HUES64 (cell line): ENCODE results near the gene FIZ1.

Source experiments
- H3K27ac ChIP-seq: 2 replicates; pipeline ENCODE4 v1.7.0; 2013; ENCODE audit warnings: low read depth, low read length, inconsistent platforms
- H3K27me3 ChIP-seq: 2 replicates; pipeline ENCODE4 v1.6.1; 2013; ENCODE audit warnings: mild to moderate bottlenecking, low read length; ENCODE audit not compliant: insufficient read depth
- H3K36me3 ChIP-seq: 2 replicates; pipeline ENCODE4 v1.6.1; 2013; ENCODE audit warnings: mild to moderate bottlenecking, low read length; ENCODE audit not compliant: insufficient read depth
- H3K4me1 ChIP-seq: 2 replicates; pipeline ENCODE4 v1.6.1; 2013; ENCODE audit warnings: mild to moderate bottlenecking, low read length, moderate library complexity; ENCODE audit not compliant: insufficient read depth
- H3K4me3 ChIP-seq: 2 replicates; pipeline ENCODE4 v1.5.1; 2013; ENCODE audit warnings: mild to moderate bottlenecking, low read length, moderate library complexity
- H3K9ac ChIP-seq: 2 replicates; pipeline ENCODE4 v1.6.1; 2013; ENCODE audit warnings: mild to moderate bottlenecking, low read depth, low read length
- H3K9me3 ChIP-seq: 2 replicates; pipeline ENCODE4 v1.6.1; 2013; ENCODE audit warnings: low read depth, low read length; ENCODE audit not compliant: insufficient read depth
- WGBS: fragments of 150-250, 120-280 bp; methylation state at CpG from one replicate; pipeline ENCODE4 v1.1.7; 2013; ENCODE audit warnings: missing lambda C conversion rate; 5-methylcytosine and 5-hydroxymethylcytosine counted together

The FIZ1 gene

DNA sequence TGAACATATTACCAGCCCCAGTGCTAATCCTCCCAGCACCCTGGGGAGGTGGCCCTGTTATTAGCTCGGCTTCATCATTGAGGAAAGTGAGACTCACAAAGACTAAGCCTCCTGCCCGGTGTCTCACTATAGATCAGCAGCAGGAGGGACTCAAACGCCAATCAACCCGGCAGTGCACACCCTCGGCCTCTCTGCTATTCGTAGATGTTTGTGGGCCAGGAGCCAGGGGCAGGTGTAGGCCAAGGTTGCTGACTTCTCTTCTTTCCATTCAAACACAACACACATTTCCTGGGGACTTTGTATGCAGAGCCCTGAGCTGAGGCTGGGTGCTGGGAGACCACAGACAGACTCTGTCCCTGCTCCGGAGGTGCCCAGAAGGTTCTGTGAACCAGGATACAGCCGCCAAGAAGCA, 44.6 kb downstream of the FIZ1 start:
- WGBS: 81% methylated on average over 8 of the region's 8 CpGs

DNA sequence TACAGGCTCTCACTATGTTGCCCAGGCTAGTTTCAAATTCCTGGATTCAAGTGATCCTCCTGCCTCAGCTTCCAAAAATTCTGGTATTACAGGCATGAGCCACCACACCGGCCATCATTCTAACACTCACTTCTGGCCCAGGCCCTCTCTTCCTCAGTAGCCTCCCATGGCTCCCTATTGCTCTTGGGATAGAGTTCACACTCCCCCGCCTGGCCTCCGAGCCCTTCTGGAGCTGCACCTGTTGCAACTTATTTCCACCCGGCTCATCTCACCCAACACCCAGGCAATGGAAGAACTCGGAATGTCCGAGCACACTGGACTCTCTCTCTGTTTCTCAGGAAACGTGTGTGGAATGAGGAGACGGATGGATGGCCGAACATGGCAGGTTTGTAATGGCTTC, 45.0 kb downstream of the FIZ1 start:
- WGBS: 94% methylated on average over 9 of the region's 9 CpGs
- Histone ChIP-seq H3K27me3 (no peaks in the 10 kb centered on the region), H3K9me3 (no peaks in the 10 kb centered on the region), H3K9ac (no peak overlapping the region), H3K27ac (no peak overlapping the region), H3K4me3 (no peak overlapping the region), H3K36me3 (no peaks in the 10 kb centered on the region), H3K4me1 (peaks cover 30% of the 10 kb centered on the region)

More for the DNA sequence above, 44.6 kb downstream of the FIZ1 start:
- H3K36me3 ChIP-seq: no peaks in the 10 kb centered on the region
- no peak overlapping the region for H3K27ac ChIP-seq
- H3K9me3 ChIP-seq: no peaks in the 10 kb centered on the region
- no peak overlapping the region for H3K9ac ChIP-seq
- no peaks in the 10 kb centered on the region for H3K27me3 ChIP-seq
- H3K4me1 ChIP-seq: peaks cover 30% of the 10 kb centered on the region
- no peak overlapping the region for H3K4me3 ChIP-seq

DNA sequence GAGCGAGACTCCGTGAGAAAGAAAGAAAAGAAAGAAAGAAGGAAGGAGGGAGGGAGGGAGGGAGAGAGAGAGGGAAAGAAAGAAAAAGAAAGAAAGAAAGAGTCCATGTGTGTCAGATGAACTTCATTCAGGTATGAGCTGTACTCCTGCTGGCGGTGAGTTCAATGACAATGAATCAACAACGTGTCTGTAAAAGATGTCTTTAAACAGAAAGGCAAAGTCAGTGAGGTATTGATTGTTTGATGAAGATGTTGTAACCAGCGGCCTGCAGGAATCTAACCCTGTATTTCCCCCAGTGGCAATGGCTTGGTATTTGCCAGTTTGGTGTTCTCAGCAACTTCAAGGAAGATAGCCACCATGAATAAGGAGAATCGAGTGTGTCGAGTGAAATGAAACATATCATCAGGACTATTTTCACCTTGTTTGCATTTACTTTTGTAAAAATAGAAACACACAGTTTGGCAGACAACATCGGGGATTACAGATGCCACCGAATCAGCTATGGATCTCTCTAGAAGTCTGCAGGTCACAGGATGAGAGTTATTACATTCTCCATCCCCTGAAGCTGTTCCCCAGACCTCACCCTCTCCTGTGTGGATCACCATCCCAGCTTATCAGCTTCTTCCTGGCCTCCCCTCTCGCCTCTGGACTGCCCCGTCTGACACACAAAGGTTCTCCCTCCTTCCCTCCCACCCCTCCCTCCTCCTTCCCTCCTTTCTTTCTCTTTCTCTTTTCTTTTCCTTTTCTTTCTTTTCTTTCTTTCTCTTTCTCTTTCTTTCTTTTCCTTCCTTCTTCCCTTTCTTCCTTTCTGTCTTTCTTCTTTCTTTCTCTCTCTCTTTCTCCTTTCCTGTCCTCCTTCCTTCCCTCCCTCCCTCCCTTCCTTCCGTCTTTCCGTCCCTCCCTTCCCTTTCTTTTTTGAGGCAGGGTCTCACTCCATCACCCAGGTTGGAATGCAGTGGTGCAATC, 45.8 kb downstream of the FIZ1 start:
- Histone ChIP-seq H3K27me3 (no peaks in the 10 kb centered on the region), H3K27ac (no peak overlapping the region), H3K9me3 (no peaks in the 10 kb centered on the region), H3K9ac (no peak overlapping the region), H3K4me1 (peaks cover 30% of the 10 kb centered on the region), H3K36me3 (no peaks in the 10 kb centered on the region), H3K4me3 (no peak overlapping the region)
- WGBS: 51% methylated on average over 13 of the region's 13 CpGs

DNA sequence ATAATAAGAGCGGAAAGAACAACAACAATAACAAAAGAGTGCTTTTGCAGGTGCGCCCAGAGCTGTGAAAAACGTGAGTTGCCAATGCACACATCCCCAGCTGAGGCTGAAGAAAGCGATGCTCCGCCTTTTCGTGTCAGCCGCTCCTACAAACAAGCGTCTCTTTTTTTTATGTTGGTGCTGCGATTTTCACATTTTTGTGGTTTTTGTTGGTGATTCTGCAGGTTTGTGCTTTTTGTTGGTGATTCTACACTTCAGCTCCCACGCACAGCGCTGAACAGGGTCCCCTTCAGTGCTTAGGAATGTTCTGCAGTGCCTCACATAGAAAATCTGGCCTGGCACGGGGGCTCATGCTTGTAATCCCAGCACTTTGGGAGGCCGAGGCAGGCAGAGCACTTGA, 46.7 kb downstream of the FIZ1 start:
- Histone ChIP-seq H3K4me3 (no peak overlapping the region), H3K27me3 (no peaks in the 10 kb centered on the region), H3K9ac (no peak overlapping the region), H3K36me3 (no peaks in the 10 kb centered on the region), H3K27ac (no peak overlapping the region), H3K9me3 (no peaks in the 10 kb centered on the region), H3K4me1 (peaks cover 31% of the 10 kb centered on the region)
- 36% methylated on average over 13 of the region's 13 CpGs for WGBS

DNA sequence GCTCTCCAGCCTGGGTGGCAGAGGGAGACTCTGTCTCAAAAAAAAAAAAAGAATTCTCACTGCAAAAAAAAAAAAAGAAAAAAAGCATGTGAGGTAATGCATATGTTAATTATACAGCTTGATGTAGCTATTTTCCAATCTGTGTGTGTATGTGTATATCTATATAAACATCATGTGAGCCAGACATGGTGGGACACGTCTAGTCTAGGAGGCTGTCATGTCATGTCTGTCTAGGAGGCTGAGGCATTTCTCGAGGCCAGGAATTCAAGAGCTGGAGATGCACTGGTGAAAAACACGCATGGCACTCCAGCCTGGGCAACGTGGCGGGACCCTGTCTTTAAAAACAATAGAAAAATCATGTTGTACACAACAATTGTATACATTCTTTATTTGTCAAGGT, 47.1 kb downstream of the FIZ1 start:
- Histone ChIP-seq H3K4me1 (peaks cover 35% of the 10 kb centered on the region), H3K27me3 (no peaks in the 10 kb centered on the region), H3K27ac (no peak overlapping the region), H3K4me3 (no peak overlapping the region), H3K9me3 (no peaks in the 10 kb centered on the region), H3K9ac (no peak overlapping the region), H3K36me3 (no peaks in the 10 kb centered on the region)
- 71% methylated on average over 5 of the region's 5 CpGs for WGBS

DNA sequence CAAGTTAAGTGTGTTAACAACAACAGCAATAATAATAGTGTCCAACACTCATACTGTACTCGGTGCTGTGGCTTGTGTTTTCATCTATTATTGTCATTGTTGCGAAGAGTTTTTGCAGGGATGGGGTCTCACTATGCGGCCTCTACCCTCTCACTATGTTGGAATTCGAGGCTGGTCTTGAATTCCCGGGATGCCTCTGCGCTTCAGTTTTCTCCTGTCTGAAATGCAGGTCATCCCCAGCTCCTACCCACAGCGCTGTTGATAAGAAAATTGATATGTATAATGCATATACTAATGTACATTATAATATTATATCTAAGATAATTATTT, 49.0 kb downstream of the FIZ1 start:
- Histone ChIP-seq H3K27me3 (no peaks in the 10 kb centered on the region), H3K9me3 (no peaks in the 10 kb centered on the region), H3K4me3 (peak overlapping the region; percentile 62), H3K36me3 (no peaks in the 10 kb centered on the region), H3K27ac (peak overlapping the region; percentile 87), H3K4me1 (peaks cover 50% of the 10 kb centered on the region), H3K9ac (peak overlapping the region; percentile 73)
- WGBS: 5% methylated on average over 5 of the region's 7 CpGs

DNA sequence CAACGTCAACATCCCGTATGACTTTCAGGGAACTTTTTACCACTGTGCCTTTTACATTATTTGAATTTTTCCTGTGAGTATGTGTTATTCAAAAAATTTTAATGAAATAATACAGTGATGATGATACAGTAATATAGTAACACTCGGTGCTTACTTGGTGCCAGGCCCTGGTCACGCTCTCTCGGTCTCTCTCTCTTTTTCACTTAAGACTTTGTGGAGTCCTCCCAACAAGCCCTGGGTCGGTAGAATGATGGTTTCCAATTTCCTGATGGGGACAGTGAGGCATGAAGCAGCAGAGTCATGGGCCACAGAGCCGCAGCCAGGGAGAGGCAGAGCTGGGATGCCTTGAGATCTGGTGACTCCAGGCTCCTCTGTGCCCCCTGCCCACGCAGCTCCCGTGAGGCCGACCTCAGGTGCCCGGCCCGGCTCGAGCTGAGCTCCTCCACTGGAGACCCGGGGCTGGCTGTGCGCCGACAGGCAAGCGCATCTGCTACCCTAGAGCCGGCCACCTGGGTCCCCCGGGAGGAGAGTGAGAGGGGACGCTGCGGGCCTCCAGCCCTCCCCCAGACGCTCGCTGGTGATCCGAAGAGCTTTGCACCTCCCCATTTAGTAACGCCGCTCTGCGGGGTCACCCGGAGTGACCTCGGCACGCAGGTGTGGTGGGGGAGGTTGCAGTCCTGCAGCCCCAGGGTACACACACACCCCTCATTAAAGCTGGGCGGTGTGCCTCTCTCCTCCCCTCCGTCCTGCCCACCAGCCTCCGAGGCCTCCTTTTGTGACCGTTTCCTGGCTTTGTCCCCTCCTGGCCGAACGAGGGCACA, 49.6 kb downstream of the FIZ1 start:
- Histone ChIP-seq H3K27me3 (no peaks in the 10 kb centered on the region), H3K9ac (peak overlapping the region; percentile 73), H3K36me3 (no peaks in the 10 kb centered on the region), H3K27ac (peak overlapping the region; percentile 87), H3K9me3 (no peaks in the 10 kb centered on the region), H3K4me1 (peaks cover 46% of the 10 kb centered on the region), H3K4me3 (peak overlapping the region; percentile 62)
- WGBS: 11% methylated on average over 30 of the region's 36 CpGs

DNA sequence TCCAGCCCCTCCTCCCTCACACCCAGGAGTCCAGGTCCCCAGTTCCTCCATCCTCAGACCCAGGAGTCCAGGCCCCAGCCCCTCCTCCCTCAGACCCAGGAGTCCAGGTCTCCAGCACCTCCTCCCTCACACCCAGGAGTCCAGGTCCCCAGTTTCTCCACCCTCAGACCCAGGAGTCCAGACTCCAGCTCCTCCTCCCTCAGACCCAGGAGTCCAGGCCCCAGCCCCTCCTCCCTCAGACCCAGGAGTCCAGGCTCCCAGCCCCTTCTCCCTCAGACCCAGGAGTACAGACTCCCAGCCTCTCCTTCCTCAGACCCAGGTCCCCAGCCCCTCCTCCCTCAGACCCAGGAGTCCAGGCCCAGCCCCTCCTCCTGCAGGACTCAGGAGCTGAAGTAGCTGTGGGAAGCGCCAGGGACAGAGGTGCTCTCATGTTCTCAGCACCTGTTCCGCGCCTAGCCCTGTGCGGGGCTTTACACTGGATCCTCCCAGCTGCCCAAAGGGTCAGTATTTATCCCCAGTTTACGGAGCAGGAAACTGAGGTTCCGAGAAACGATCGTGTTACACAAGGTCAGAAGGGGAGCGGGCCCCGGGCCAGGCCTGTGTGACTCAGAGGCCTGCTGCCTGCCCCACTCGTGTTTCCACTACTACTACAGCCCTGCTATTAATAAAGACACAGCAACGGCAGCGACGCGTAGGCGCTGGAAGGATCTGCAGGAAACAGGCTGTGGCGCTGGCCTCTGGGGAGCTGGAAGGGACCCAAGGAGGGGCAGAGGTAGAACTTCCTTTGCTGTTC, 52.3 kb downstream of the FIZ1 start:
- Histone ChIP-seq H3K36me3 (no peaks in the 10 kb centered on the region), H3K4me3 (no peak overlapping the region), H3K9ac (no peak overlapping the region), H3K4me1 (peaks cover 29% of the 10 kb centered on the region; the same call in 1 of the 2 replicates), H3K27me3 (no peaks in the 10 kb centered on the region; the same call in 1 of the 2 replicates), H3K27ac (no peak overlapping the region), H3K9me3 (no peaks in the 10 kb centered on the region)
- 79% methylated on average over 17 of the region's 17 CpGs for WGBS

DNA sequence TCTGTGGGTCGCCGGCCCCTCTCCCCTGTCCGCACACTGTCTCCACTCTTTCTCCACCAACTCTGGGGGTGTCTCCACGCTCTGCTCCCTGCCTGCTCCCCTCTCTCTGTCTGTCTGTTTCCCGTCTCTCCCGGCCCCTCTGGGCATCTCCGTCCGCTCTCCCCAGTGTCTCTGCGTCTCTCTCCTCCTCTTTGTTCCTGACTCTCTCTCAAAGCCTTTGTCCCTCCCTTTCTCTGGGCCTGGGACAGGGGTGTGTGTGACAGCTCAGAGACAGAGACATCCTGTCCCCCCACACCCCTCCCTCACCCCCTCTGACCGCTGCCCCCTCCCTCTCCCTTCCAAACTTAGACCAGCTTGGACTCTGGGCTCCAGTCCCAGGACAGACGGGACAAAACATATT, 53.3 kb downstream of the FIZ1 start:
- H3K4me1 ChIP-seq: peaks cover 29% of the 10 kb centered on the region; the same call in 1 of the 2 replicates
- H3K27me3 ChIP-seq: no peaks in the 10 kb centered on the region; the same call in 1 of the 2 replicates
- H3K4me3 ChIP-seq: no peak overlapping the region
- H3K27ac ChIP-seq: no peak overlapping the region
- peak overlapping the region; percentile 21; the same call in 1 of the 2 replicates for H3K9ac ChIP-seq
- WGBS: 77% methylated on average over 10 of the region's 11 CpGs
- H3K36me3 ChIP-seq: no peaks in the 10 kb centered on the region
- no peaks in the 10 kb centered on the region for H3K9me3 ChIP-seq

DNA sequence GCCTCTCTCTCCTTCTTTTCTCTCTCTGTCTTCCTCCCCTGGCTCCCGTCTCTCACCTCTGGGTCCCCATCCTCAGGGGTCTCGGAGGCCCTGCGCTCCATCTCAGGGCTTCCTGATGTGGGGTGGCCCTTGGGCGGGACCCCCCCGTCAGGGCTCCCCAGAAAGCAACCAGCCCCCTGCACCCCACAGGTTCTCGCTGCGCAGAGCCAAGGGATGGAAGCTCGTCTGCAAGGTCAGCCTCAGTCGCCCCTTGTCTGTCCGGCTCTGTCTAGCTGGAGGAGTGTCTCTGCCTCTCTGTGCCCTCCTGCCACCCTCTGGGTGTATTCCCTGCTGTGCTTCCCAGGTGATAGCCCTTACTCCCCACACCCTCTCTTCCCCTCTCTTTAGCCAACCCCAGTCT, 53.9 kb downstream of the FIZ1 start, which contains the start of gene SBK3:
Gene SBK3 (minus strand): TSS at position 101 of the 400 bp plus-strand sequence. CDS start 0 bp downstream, at position 101.
- H3K36me3 ChIP-seq: no peaks in the 10 kb centered on the region
- H3K4me3 ChIP-seq: no peak within 1 kb of the TSS
- WGBS: 88% methylated on average over 10 of the region's 10 CpGs
- H3K27me3 ChIP-seq: no peaks in the 10 kb centered on the region; the same call in 1 of the 2 replicates
- no peaks in the 10 kb centered on the region for H3K9me3 ChIP-seq
- H3K9ac ChIP-seq: peak within 1 kb of the TSS; percentile 21; the same call in 1 of the 2 replicates
- peaks cover 25% of the 10 kb centered on the region; the same call in 1 of the 2 replicates for H3K4me1 ChIP-seq
- H3K27ac ChIP-seq: no peak within 1 kb of the TSS
